Upper lobe of right lung (tissue), 1 donor: ENCODE results near the gene NOC2L. TPM values are rescaled to one million over a fixed set of nuclear protein-coding genes. Genes with fewer than 3 reads are reported as not detected.

Source experiments
- ATAC-seq: fragments of 200-7000 bp; cut with Tn5 transposase; one replicate; pipeline ENCODE4 v1.9.1; 2020; ENCODE audit warnings: mild to moderate bottlenecking, moderate library complexity
- DNase-seq: peaks from one replicate; pipeline ENCODE4 v3.0.0-alpha.2; 2020
- H3K27ac ChIP-seq: fragments of 200-600 bp; one replicate; pipeline ENCODE4 v1.8.0; 2022
- H3K27me3 ChIP-seq: fragments of 200-600 bp; one replicate; pipeline ENCODE4 v1.8.0; 2022; ENCODE audit warnings: mild to moderate bottlenecking
- H3K36me3 ChIP-seq: fragments of 200-600 bp; one replicate; pipeline ENCODE4 v1.8.0; 2022
- H3K4me1 ChIP-seq: fragments of 200-600 bp; one replicate; pipeline ENCODE4 v1.8.0; 2022
- H3K4me3 ChIP-seq: fragments of 200-600 bp; one replicate; pipeline ENCODE4 v1.8.0; 2022; ENCODE audit warnings: mild to moderate bottlenecking
- H3K9me3 ChIP-seq: fragments of 200-600 bp; one replicate; pipeline ENCODE4 v1.8.0; 2022
- CTCF ChIP-seq: fragments of 200-600 bp; IDR thresholded peaks from one replicate; pipeline ENCODE4 v1.8.0; 2022; ENCODE audit warnings: antibody characterized with exemption
- intact Hi-C: fragments of 100-400 bp; cut with DNase I; formaldehyde crosslinking; loops from one replicate; pipeline ENCODE4 v1.11.0; 2022
- total RNA-seq: library from RNA; stranded (reverse); fragmentation: NEBNext Ultra II Directional; extraction: Animal tissue kit (Norgen Biotek cat#: 25700); gene quantifications from one replicate; pipeline ENCODE4 v1.2.1, GENCODE V29; 2021
- donor health status: DM: no; HTN: yes; CAD: no; lungs with severe emphysema.

Gene NOC2L
- total RNA-seq, 1 donor from 2014 or later: 54.5 TPM

GRCh38 chr1:904310-904950 is 54.6 kb downstream of the NOC2L start:
- Histone ChIP-seq H3K9me3 (no peaks in the 10 kb centered on the region), H3K4me3 (peak overlapping the region; percentile 45), H3K36me3 (no peaks in the 10 kb centered on the region), H3K27ac (no peak overlapping the region), H3K4me1 (peaks cover 15% of the 10 kb centered on the region), H3K27me3 (peaks cover 9% of the 10 kb centered on the region)
- DNase-seq (peak; percentile 92), ATAC-seq (peak; percentile 94)
- peak; percentile 94 for TF ChIP-seq CTCF
- intact Hi-C loops: loop anchor here (10.0 kb wide), 1 partner anchor 60 kb away; the partner anchor contains the start of genes KLHL17 and PLEKHN1

GRCh38 chr1:903721-904271 is 55.3 kb downstream of the NOC2L start:
- Histone ChIP-seq H3K27ac (no peak overlapping the region), H3K27me3 (peaks cover 13% of the 10 kb centered on the region), H3K4me1 (peaks cover 15% of the 10 kb centered on the region), H3K9me3 (no peaks in the 10 kb centered on the region), H3K36me3 (no peaks in the 10 kb centered on the region), H3K4me3 (peak overlapping the region; percentile 45)
- no peak for TF ChIP-seq CTCF
- DNase-seq: peak; percentile 65
- intact Hi-C loops: loop anchor here (10.0 kb wide), 1 partner anchor 61 kb away; the partner anchor contains the start of genes KLHL17 and PLEKHN1
- no peak for ATAC-seq

GRCh38 chr1:903305-903704 is 55.8 kb downstream of the NOC2L start:
- no peak overlapping the region for H3K27ac ChIP-seq
- no peak for TF ChIP-seq CTCF
- H3K4me1 ChIP-seq: peaks cover 15% of the 10 kb centered on the region
- peaks cover 15% of the 10 kb centered on the region for H3K27me3 ChIP-seq
- H3K36me3 ChIP-seq: no peaks in the 10 kb centered on the region
- DNase-seq: no peak
- intact Hi-C loops: loop anchor here (10.0 kb wide), 1 partner anchor 61 kb away; the partner anchor contains the start of genes KLHL17 and PLEKHN1
- no peaks in the 10 kb centered on the region for H3K9me3 ChIP-seq
- H3K4me3 ChIP-seq: no peak overlapping the region
- no peak for ATAC-seq

- TF ChIP-seq CTCF: no peak
- no peak overlapping the region for H3K27ac ChIP-seq
- H3K27me3 ChIP-seq: peaks cover 19% of the 10 kb centered on the region
- DNase-seq (no peak), ATAC-seq (no peak)
- no peak overlapping the region for H3K4me3 ChIP-seq
- peaks cover 15% of the 10 kb centered on the region for H3K4me1 ChIP-seq
- H3K36me3 ChIP-seq: no peaks in the 10 kb centered on the region
- H3K9me3 ChIP-seq: no peaks in the 10 kb centered on the region
- intact Hi-C loops: loop anchor here (10.0 kb wide), 1 partner anchor 62 kb away; the partner anchor contains the start of genes KLHL17 and PLEKHN1
These were observed 56.3 kb downstream of the NOC2L start for GRCh38 chr1:902802-903201.

- DNase-seq (no peak), ATAC-seq (no peak)
- no peak for TF ChIP-seq CTCF
- Histone ChIP-seq H3K27ac (no peak overlapping the region), H3K27me3 (peaks cover 19% of the 10 kb centered on the region), H3K4me3 (no peak overlapping the region), H3K9me3 (no peaks in the 10 kb centered on the region), H3K36me3 (no peaks in the 10 kb centered on the region), H3K4me1 (peaks cover 10% of the 10 kb centered on the region)
- intact Hi-C loops: loop anchor here (10.0 kb wide), 1 partner anchor 64 kb away; the partner anchor contains the start of genes KLHL17 and PLEKHN1
These were observed 57.8 kb downstream of the NOC2L start for GRCh38 chr1:901108-901859.
